PC-3 (cell line): Measurements from ENCODE around the gene TCF12. TPM values are rescaled to one million over a fixed set of nuclear protein-coding genes. Genes with fewer than 3 reads are reported as not detected.

Experiments
- ATAC-seq: fragments of 200-7000 bp; cut with Tn5 transposase; 2 replicates; pipeline ENCODE4 v1.9.1; 2020; ENCODE audit warnings: mild to moderate bottlenecking, moderate library complexity
- BruUV-seq: library from RNA; stranded (reverse); fragments of 400-500 nt; replicated peaks from 2 replicates; lab custom pipeline; 2021; lab: Mats Ljungman, UMichigan
- CTCF ChIA-PET: fragments of 300-600 bp; sonication (Branson Sonifier 250); formaldehyde crosslinking; loops from one replicate; lab custom pipeline; 2022; ENCODE audit warnings: antibody characterized with exemption; lab: Charles Lee
- POLR2A ChIA-PET: fragments of 300-600 bp; sonication (Branson Sonifier 250); formaldehyde crosslinking; loops from one replicate; lab custom pipeline; 2022; ENCODE audit warnings: antibody characterized with exemption; ENCODE audit not compliant: unreplicated experiment; lab: Charles Lee
- DNase-seq: peaks from one replicate; pipeline ENCODE4 v3.0.0-alpha.2; 2015
- H2AFZ ChIP-seq: fragments of 300-600 bp; sonication (generic); 2 replicates; pipeline ENCODE4 v1.6.0; 2016; ENCODE audit warnings: antibody characterized with exemption, low read length
- H3F3A ChIP-seq: fragments of 300-600 bp; sonication (generic); one replicate; pipeline ENCODE4 v1.6.0; 2017; ENCODE audit warnings: antibody characterized with exemption, low read length, control low read depth, mild to moderate bottlenecking; ENCODE audit not compliant: unreplicated experiment
- H3K27ac ChIP-seq: fragments of 300-600 bp; sonication (generic); 2 replicates; pipeline ENCODE4 v1.5.1; 2016; ENCODE audit warnings: mild to moderate bottlenecking, low read length
- H3K27me3 ChIP-seq: fragments of 300-600 bp; sonication (generic); 2 replicates; pipeline ENCODE4 v1.6.1; 2016; ENCODE audit warnings: low read length, mixed read lengths
- H3K36me3 ChIP-seq: fragments of 300-600 bp; sonication (generic); 2 replicates; pipeline ENCODE4 v1.6.1; 2016; ENCODE audit warnings: low read depth, mixed run types, low read length, mixed read lengths
- H3K4me1 ChIP-seq: fragments of 300-600 bp; sonication (generic); 2 replicates; pipeline ENCODE4 v1.5.1; 2016; ENCODE audit warnings: low read length; ENCODE audit not compliant: insufficient read depth
- H3K4me2 ChIP-seq: fragments of 300-600 bp; sonication (generic); 2 replicates; pipeline ENCODE4 v1.6.0; 2016; ENCODE audit warnings: low read length
- H3K4me3 ChIP-seq: fragments of 300-600 bp; sonication (generic); 2 replicates; pipeline ENCODE4 v1.5.1; 2016; ENCODE audit warnings: mild to moderate bottlenecking, low read length, mixed read lengths
- H3K79me2 ChIP-seq: fragments of 300-600 bp; sonication (generic); 2 replicates; pipeline ENCODE4 v1.6.1; 2017; ENCODE audit warnings: low read length, mixed read lengths
- H3K9ac ChIP-seq: fragments of 300-600 bp; sonication (generic); 2 replicates; pipeline ENCODE4 v1.6.0; 2016; ENCODE audit warnings: mild to moderate bottlenecking, low read length
- H3K9me2 ChIP-seq: fragments of 300-600 bp; sonication (generic); replicated peaks from 2 replicates; pipeline ENCODE4 v1.6.1; 2016; ENCODE audit warnings: mixed run types, low read length, mixed read lengths
- H3K9me3 ChIP-seq: fragments of 300-600 bp; sonication (generic); 2 replicates; pipeline ENCODE4 v1.6.1; 2016; ENCODE audit warnings: low read length, mixed read lengths
- H4K20me1 ChIP-seq: fragments of 300-600 bp; sonication (generic); 2 replicates; pipeline ENCODE4 v1.6.1; 2016; ENCODE audit warnings: low read length, mixed read lengths
- CTCF ChIP-seq: fragments of 300-600 bp; sonication (generic); conservative IDR thresholded peaks from 2 replicates; pipeline ENCODE4 v1.5.1; 2017; ENCODE audit warnings: antibody characterized with exemption, low read depth, mild to moderate bottlenecking, low read length
- EZH2 ChIP-seq: fragments of 300-600 bp; sonication (generic); IDR thresholded peaks from one replicate; pipeline ENCODE4 v1.6.1; 2017; ENCODE audit warnings: antibody characterized with exemption, mild to moderate bottlenecking, low read length; ENCODE audit not compliant: unreplicated experiment
- EZH2phosphoT487 ChIP-seq: fragments of 300-600 bp; sonication (generic); IDR thresholded peaks from 2 replicates; pipeline ENCODE4 v1.6.1; 2018; ENCODE audit warnings: mild to moderate bottlenecking, antibody characterized with exemption, low read length, borderline replicate concordance
- intact Hi-C: fragments of 100-400 bp; cut with micrococcal nuclease; formaldehyde crosslinking; loops from 2 replicates; pipeline ENCODE4 v1.9.0; 2023
- total RNA-seq: library from RNA; depleted of rRNA; stranded (reverse); fragments of >200 nt; gene quantifications from 2 replicates; pipeline ENCODE4 v1.2.3, GENCODE V29; 2014

The TCF12 gene
- total RNA-seq, 1 experiment from 2014 or later, result 103 TPM

- no peak overlapping the region for H3K4me2 ChIP-seq
- no peaks in the 10 kb centered on the region for H3K9me2 ChIP-seq
- H3K27ac ChIP-seq, result no peak overlapping the region
- intact Hi-C loops, result no loop called here
- no peaks in the 10 kb centered on the region for H3K36me3 ChIP-seq
- BruUV-seq, result no TSS peak
- H3K4me1 ChIP-seq, result no peaks in the 10 kb centered on the region
- no peaks in the 10 kb centered on the region for H4K20me1 ChIP-seq
- no peak overlapping the region for H2AFZ ChIP-seq
- no peaks in the 10 kb centered on the region for H3K9me3 ChIP-seq
- TF ChIP-seq CTCF (no peak), EZH2phosphoT487 (no peak), EZH2 (no peak)
- CTCF ChIA-PET, result no interaction called here
- H3F3A ChIP-seq, result no peaks in the 10 kb centered on the region
- ATAC-seq (no peak), DNase-seq (no peak)
- no peak overlapping the region for H3K4me3 ChIP-seq
- no peaks in the 10 kb centered on the region for H3K27me3 ChIP-seq
- H3K9ac ChIP-seq, result no peak overlapping the region
- POLR2A ChIA-PET, result no interaction called here
- H3K79me2 ChIP-seq, result no peaks in the 10 kb centered on the region
These were observed 354.4 kb downstream of the TCF12 start for GRCh38 chr15:57272771-57273357.

GRCh38 chr15:57273402-57273801 lies 355.0 kb downstream of the TCF12 start:
- Histone ChIP-seq H3K27ac (no peak overlapping the region), H3K27me3 (no peaks in the 10 kb centered on the region), H3K4me3 (no peak overlapping the region), H3K4me2 (no peak overlapping the region), H3K9me3 (no peaks in the 10 kb centered on the region), H3K9ac (no peak overlapping the region), H4K20me1 (no peaks in the 10 kb centered on the region), H2AFZ (no peak overlapping the region), H3K4me1 (no peaks in the 10 kb centered on the region), H3K9me2 (no peaks in the 10 kb centered on the region), H3F3A (no peaks in the 10 kb centered on the region), H3K79me2 (no peaks in the 10 kb centered on the region), H3K36me3 (no peaks in the 10 kb centered on the region)
- CTCF ChIA-PET, result no interaction called here
- POLR2A ChIA-PET, result no interaction called here
- no TSS peak for BruUV-seq
- DNase-seq (no peak), ATAC-seq (no peak)
- intact Hi-C loops, result no loop called here
- TF ChIP-seq EZH2phosphoT487 (no peak), CTCF (no peak), EZH2 (no peak)

GRCh38 chr15:57278439-57278838 lies 360.0 kb downstream of the TCF12 start:
- intact Hi-C loops, result no loop called here
- BruUV-seq, result no TSS peak
- Histone ChIP-seq H3K27ac (no peak overlapping the region), H3K4me2 (no peak overlapping the region), H3K79me2 (no peaks in the 10 kb centered on the region), H4K20me1 (no peaks in the 10 kb centered on the region), H3K27me3 (no peaks in the 10 kb centered on the region), H3K9me3 (no peaks in the 10 kb centered on the region), H3K9me2 (no peaks in the 10 kb centered on the region), H3K36me3 (no peaks in the 10 kb centered on the region), H2AFZ (no peak overlapping the region), H3K9ac (no peak overlapping the region), H3K4me1 (no peaks in the 10 kb centered on the region), H3K4me3 (no peak overlapping the region), H3F3A (no peaks in the 10 kb centered on the region)
- ATAC-seq, result no peak
- CTCF ChIA-PET, result no interaction called here
- no peak for TF ChIP-seq CTCF
- TF ChIP-seq EZH2, result no peak
- no peak for TF ChIP-seq EZH2phosphoT487
- DNase-seq, result no peak
- POLR2A ChIA-PET, result no interaction called here
